Sigmoid colon (tissue), 4 donors: ENCODE measurements around the gene KISS1.

Experiments used
- EP300 ChIP-seq, 4 donors: sonication (generic); formaldehyde crosslinking; IDR thresholded peaks; one replicate each; pipeline ENCODE4 v1.6.1; 2017; ENCODE audit warnings: antibody characterized with exemption in 4 of 4
- POLR2AphosphoS5 ChIP-seq, 4 donors: sonication (generic); formaldehyde crosslinking; IDR thresholded peaks; one replicate each; pipeline ENCODE4 v1.6.1; 2017; ENCODE audit warnings: antibody characterized with exemption in 4 of 4
- TF ChIP-seq, protein P1 (sequence below), 4 experiments: fragments of 450-650 bp in 3 of 4; fragments of 200-600 bp in 1 of 4; IDR thresholded peaks; one replicate each; pipeline ENCODE4 v1.5.1; 2016 to 2019; ENCODE audit warnings: antibody characterized with exemption in 4 of 4, mild to moderate bottlenecking in 3 of 4, moderate library complexity in 2 of 4

DNA sequence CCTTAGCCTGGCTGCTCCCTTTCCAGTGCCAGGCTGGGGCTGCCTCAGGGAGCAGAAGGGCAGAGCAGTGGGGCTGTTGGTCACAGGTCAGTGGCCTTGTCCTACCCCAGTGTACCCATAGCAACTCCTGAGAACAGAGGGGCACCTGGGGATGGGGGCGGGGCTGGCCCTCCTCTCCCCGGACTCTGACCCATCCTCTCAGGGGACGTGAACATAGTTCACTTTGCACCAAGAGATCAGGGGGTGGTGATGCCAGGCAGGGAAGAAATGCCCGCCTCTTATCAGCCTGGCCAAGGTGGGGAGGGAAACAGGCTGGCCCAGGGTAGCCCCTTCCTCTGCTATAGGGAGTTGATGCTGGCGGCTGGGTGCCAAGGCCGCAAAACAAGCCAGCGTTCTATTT lies 49.3 kb downstream of the KISS1 start:
- TF ChIP-seq, protein P1, sequence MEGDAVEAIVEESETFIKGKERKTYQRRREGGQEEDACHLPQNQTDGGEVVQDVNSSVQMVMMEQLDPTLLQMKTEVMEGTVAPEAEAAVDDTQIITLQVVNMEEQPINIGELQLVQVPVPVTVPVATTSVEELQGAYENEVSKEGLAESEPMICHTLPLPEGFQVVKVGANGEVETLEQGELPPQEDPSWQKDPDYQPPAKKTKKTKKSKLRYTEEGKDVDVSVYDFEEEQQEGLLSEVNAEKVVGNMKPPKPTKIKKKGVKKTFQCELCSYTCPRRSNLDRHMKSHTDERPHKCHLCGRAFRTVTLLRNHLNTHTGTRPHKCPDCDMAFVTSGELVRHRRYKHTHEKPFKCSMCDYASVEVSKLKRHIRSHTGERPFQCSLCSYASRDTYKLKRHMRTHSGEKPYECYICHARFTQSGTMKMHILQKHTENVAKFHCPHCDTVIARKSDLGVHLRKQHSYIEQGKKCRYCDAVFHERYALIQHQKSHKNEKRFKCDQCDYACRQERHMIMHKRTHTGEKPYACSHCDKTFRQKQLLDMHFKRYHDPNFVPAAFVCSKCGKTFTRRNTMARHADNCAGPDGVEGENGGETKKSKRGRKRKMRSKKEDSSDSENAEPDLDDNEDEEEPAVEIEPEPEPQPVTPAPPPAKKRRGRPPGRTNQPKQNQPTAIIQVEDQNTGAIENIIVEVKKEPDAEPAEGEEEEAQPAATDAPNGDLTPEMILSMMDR (IDR thresholded peaks at IDR 0.05), result no peak
- no peak for TF ChIP-seq POLR2AphosphoS5 (IDR thresholded peaks at IDR 0.05)
- TF ChIP-seq EP300 (IDR thresholded peaks at IDR 0.05), result no peak
